NK-92 (cell line): ENCODE results near the gene CNPY1.

Experiments
- DNase-seq: peaks from one replicate; lab custom pipeline; 2025; ENCODE audit not compliant: unreplicated experiment; lab: John Stamatoyannopoulos, UW

The CNPY1 gene

DNA sequence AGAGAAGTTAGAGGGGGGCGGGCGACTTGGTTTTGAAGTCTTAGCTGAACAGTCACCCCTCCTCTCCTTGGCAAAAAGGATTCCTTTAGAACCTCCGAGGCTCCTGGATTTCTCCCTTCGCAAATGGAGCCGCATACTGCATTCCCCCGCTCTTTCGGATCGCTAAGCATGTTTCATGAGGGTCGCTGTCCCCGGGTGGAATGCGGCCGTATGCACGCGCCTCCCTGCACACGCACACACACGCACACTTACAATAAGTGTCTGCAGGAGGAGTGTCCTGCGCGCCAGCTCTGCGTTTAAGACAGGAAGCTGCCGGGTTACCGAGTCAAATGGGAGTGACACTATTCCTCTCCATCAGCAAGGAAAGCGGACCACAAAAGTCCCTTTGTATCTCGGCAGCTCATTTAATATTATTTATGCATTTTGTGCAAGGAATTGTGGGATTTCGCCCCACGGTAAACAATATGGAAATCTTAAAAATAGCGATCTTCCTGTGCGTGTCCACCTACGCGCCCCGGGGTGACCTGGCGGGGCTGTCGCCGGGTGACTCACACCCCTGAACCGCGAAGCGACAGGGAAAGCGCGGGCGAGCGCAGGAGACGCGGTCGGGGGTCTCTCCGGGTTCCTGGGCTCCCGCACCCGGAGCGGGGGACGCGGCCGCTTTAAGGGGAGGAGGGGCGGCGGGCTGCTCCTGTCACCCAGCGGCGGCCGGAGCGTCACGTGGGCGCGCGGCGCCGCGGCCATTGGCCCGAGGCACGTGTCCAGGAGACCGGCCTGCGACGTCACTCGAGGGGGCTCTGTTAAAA is 89.4 kb downstream of the CNPY1 start:
- no peak for DNase-seq

DNA sequence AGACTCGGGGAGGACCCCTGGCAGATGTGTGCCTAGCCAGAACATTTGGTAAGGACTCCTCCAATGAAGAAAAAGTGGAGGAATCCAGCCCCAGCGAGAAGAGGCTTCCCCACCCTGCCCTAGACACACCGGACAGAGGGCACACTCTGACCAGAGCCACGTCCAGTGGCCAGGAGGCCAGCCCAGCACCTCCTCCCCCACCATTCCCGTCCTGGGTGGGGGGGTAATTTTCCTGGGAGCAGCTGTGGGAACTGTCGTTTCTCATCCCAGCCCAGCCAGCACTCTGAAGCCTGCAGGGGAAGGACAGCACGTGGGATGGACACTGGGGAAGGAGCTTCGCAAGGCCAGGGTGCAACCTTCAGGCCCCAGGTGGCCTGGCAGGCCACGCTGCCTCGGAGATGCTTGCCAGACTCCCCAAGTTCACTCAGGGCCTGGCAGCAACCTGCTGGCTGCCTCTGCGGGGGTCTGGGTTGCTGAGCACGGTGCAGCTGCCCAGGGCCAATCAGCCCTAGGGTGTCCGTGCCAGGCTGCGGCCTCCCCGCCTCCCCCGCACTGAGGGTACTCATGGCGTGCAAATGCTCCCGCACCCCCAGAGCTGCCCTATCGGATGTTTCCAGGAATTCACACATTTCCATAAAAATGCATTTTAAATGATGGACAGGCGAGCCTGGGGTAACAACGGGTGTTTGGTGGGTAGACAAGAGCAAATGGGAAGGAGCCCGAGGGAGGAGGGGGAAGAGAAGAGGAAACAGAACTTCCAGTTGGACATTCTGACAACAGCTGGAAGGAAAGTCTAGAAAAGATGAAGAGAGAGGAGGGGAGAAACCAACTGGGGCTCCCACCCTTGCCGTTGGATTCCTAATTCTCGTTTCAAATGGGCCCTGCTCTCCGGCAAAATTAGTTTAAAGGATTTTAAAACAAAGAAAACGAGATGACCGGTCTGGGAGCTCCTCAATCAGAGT is 90.3 kb downstream of the CNPY1 start:
- no peak for DNase-seq

DNA sequence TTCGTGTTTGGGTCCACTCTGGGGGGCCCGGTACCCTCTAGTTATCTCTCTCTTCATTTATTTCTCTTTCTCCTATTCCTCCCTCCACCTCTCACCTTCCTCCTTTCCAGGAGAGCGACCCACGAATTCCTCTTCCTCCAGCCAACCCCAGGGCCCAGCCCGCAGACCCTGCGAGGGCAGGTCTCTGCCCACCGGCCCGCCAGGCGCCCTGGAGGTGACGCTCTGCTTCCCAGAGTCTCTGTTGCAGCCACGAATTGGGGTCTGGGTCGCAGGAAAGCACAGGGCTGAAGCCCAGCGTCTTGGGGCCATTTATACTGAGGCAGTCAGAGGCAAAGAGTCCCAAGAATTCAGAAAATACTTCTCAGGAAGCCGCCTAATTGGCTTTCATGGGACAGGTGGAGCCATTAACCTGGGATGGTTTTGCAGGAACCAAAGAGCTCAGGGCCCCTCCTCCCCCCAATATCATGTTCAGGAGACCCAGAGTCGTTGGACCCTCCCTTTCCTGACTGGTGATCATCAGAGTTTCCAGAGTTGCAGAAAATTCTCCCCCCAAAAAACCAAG is 91.1 kb downstream of the CNPY1 start:
- DNase-seq, result no peak

DNA sequence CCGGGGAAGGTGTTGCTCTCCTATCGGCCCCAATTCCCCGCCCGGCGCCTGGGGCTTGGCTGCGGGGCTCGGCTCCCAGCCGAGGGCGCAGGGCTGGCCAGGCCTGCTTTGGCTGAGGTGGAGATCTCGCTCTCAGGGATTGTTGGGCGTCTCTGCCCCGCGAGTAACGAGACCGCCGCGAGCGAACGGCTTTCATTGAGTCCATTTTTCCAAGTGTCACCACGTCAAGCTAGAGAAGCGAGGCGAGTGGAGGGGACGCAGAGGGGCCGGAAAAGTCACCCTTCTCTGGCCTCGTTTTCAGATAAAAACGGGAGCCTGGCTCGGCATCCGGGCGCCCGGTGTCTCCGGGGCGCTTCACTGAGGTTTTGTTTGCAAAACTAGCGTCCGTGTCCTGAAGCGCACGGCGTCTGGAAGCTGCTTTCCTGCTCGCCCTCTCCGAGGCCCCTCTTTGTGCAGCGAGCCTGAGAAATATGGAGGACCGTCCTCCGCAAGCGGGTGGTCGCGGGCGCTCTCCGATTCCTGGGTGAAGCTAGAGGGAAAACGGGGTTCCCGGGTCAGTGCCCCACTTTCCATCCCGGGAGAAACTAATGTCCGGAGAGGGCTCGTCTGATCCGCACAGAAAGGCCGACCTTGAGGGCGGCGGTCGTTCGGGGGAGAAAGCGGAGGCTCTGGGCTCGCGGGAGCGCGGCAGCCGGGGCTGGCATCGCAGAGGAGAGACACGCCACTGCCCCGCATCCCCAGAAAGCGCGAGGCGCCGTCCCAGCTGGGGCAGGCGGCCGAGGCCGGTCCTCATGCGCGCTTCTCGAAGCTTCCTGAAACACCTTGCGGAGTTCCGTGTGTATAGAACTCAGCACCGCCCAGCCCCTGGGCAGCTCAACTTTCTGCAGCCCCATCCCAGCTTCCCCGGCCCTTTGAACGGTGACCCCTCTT is 91.9 kb downstream of the CNPY1 start:
- no peak for DNase-seq

DNA sequence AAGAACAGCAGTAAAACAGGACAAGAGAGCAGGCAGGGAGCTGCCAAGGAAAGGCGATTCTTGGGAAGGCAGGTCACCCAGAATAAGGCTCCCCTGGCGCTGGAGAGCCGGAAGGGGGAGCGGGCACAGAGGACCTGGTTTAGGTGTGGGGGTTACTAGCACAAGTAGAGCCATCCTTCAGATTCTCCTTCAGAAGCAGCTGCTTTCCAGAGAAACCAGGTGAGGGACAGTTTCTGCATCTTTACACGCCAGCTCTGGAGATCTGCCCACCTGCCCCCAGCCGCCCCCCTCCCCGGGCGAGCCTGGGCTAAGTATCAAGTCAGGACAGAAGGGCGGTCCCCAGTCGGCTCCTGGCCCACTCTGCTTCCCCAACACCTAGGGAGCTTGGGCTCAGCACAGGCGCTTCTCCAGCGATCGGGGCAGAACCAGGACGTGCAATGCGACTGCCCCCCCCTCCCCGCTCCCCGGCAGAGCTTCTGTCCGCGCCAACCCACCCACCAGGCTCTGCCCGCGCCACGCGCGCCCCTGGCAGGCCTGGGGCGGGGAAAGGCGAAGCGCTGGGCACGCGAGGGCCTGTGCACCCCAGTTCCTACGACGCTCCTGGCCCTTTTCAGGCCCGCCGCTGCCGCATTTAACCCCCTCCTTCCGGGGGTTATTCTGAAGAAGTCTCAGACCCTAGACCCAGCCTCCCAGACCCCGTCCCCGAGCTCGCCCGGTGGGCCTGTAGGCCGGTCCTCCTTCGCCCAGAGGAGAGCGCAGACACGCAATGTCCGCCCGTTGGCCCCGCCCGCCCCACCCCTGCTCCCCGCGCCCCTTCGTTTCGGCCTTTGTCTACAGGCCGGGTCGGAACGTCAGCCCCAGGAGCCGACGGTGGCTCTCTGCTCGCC is 92.8 kb downstream of the CNPY1 start:
- no peak for DNase-seq

DNA sequence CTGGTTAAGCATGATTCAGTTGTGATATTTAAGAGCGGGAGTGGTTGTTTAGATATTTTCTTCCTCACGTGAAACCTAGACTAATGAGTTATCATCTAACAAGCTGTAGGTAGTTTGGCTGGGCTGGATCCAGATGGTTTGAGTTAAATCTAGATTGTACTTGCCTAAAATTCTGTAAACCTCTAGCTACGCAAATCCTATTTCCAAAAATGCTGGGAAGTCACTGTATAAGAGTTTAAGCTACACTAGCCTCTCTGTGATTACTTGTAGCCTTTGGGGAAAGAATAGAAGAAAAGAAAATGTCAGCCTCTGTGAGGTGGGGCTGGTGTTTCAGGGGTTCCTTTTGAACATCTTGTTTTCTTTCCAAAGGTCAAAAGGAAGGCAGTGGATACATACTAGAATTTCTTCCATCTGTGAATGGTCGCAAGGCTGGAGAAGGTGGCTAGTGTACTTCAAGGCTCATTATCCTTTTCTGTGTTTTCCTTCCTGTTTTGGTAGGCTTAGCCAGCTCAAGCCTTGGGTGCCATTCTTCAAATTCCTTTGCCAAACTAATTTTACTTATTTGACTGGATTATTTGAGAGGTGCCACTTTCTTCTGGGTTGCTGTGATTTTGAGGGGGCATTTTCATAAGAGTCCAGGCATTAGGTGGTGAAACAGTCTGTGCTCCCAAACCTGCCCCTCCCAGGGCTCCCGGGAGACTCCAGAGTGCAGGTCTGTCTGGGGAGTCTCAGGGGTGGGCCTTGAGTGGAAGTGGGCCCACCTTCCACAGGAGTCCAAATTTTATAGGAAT is 93.7 kb downstream of the CNPY1 start:
- DNase-seq, result no peak

DNA sequence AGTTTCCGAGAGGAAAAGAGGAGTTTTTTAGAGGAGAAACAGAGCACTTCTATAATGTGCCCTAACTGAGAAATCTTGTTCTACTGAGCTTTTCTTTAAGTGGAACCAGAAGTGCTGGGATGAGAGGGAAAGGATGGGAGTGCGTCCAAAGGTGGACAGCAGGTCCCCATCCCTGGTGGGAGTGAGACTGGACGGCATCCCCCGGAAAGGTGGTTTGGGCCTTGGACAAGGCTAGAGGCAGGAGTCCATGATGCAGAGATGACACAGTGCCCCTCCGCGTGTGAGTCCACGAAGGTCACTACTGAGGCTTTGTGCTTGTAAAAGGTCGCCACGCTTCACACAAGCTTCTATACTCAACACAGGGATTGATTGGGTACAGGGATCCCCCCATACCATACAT is 94.5 kb downstream of the CNPY1 start:
- no peak for DNase-seq
